Suprapubic skin (tissue), 4 donors: ENCODE measurements around the gene TRPM2. TPM values are rescaled to one million over a fixed set of nuclear protein-coding genes. Genes with fewer than 3 reads are reported as not detected.

Experiments used
- DNase-seq, 2 donors: peaks; one replicate each; pipeline ENCODE4 v3.0.0-alpha.2; 2019; ENCODE audit warnings: low spot score in 2 of 2
- H3K27ac ChIP-seq: fragments of 200-600 bp; sonication (generic); one replicate; pipeline ENCODE4 v1.5.1; 2019
- H3K27me3 ChIP-seq: fragments of 200-600 bp; sonication (generic); one replicate; pipeline ENCODE4 v1.5.1; 2019
- H3K36me3 ChIP-seq: fragments of 200-600 bp; sonication (generic); one replicate; pipeline ENCODE4 v1.5.1; 2019
- H3K4me1 ChIP-seq: fragments of 200-600 bp; sonication (generic); one replicate; pipeline ENCODE4 v1.5.1; 2019
- H3K4me3 ChIP-seq: fragments of 200-600 bp; sonication (generic); one replicate; pipeline ENCODE4 v1.5.1; 2019; ENCODE audit warnings: mild to moderate bottlenecking
- H3K9me3 ChIP-seq: fragments of 200-600 bp; sonication (generic); one replicate; pipeline ENCODE4 v1.5.1; 2019
- EP300 ChIP-seq: sonication (generic); formaldehyde crosslinking; IDR thresholded peaks from one replicate; pipeline ENCODE4 v1.6.1; 2017; ENCODE audit warnings: antibody characterized with exemption
- POLR2A ChIP-seq, 2 donors: fragments of 450-650 bp; IDR thresholded peaks; one replicate each; pipeline ENCODE4 v1.6.1; 2017; ENCODE audit warnings: antibody characterized with exemption in 2 of 2, mild to moderate bottlenecking in 2 of 2, moderate library complexity in 2 of 2
- POLR2AphosphoS5 ChIP-seq, 3 donors: sonication (generic); formaldehyde crosslinking; IDR thresholded peaks; one replicate each; pipeline ENCODE4 v1.6.1; 2017; ENCODE audit warnings: antibody characterized with exemption in 3 of 3
- WGBS: methylation state at CpG from one replicate; pipeline ENCODE4 v1.1.5; 2018; 5-methylcytosine and 5-hydroxymethylcytosine counted together
- total RNA-seq, 4 donors: library from RNA; depleted of rRNA; stranded (reverse); fragments of >200 nt; gene quantifications; one replicate each; pipeline ENCODE4 v1.1.0, GENCODE V29; 2016
- TF ChIP-seq, protein P1 (sequence below), 2 donors: fragments of 200-600 bp in 1 of 2; fragments of 450-650 bp in 1 of 2; sonication (generic) in 1 of 2; IDR thresholded peaks; one replicate each; pipeline ENCODE4 v1.5.1; 2016 to 2019; ENCODE audit warnings: antibody characterized with exemption in 2 of 2, mild to moderate bottlenecking in 1 of 2, moderate library complexity in 1 of 2

The TRPM2 gene
- total RNA-seq, 4 donors from 2014 or later, result 2.5 to 4.2 (median 3.2) TPM

DNA sequence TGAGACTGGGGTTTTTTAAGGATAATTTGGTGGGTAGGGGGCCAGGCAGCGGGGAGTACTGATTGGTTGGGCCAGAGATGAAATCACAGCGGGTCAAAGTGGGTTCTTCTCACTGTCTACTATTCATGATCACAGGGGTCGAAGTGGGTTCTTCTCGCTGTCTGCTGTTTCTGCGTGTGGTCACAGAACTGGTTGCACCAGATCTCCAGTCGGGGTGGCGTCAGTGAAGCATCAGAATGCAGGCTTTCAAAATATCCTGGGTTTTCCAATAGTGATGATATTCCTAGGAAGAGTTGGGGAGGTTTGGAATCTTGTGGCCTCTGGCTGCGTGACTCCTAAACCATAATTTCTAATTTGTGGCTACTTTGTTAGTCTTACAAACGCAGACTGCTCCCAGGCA is 45.1 kb downstream of the TRPM2 start:
- H3K9me3 ChIP-seq, result no peaks in the 10 kb centered on the region
- peaks cover 6% of the 10 kb centered on the region for H3K4me1 ChIP-seq
- TF ChIP-seq POLR2A (IDR thresholded peaks at IDR 0.05), result no peak
- no peaks in the 10 kb centered on the region for H3K27me3 ChIP-seq
- 79% methylated on average over 9 of the region's 9 CpGs for WGBS
- no peaks in the 10 kb centered on the region for H3K36me3 ChIP-seq
- no peak for DNase-seq
- no peak overlapping the region for H3K4me3 ChIP-seq
- H3K27ac ChIP-seq, result no peak overlapping the region

DNA sequence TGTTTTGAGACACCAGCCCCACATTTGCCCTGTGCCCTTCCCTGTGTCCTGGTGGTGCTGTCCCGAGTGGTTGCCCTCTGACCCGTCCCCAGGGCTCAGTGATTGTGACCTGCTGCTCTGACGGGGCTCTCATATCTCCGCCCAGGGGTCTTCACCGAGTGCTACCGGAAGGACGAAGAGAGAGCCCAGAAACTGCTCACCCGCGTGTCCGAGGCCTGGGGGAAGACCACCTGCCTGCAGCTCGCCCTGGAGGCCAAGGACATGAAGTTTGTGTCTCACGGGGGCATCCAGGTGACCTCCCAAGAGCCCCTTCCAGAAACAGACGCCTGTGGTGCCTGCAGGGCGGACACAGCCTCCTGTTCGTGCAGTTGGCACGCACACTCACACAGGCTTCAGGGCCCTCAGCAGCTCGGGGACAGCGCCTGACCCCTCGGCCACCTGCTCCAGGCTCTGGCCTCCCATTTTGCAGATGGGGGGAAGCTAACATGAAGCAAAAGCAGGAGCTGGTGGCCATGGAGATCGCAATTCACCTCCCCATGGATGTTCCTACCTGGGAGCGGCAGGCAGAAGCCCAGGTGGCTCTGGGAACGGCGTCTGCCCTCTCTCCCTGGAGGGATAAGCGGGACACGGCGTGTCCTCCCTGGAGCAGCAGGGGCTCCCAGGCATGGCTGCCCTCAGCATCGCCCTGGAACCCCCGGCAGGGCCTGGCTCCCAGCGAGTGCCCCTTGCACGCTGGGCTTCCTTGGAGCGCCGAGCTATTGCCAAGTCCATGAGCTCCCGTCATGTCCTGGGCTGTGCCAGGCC is 45.9 kb downstream of the TRPM2 start:
- no peaks in the 10 kb centered on the region for H3K9me3 ChIP-seq
- no peak overlapping the region for H3K4me3 ChIP-seq
- H3K36me3 ChIP-seq, result no peaks in the 10 kb centered on the region
- DNase-seq, result peak in 1 of 2 donors; percentile 63
- TF ChIP-seq EP300 (no peak), POLR2AphosphoS5 (IDR thresholded peaks at IDR 0.05) (no peak), POLR2A (IDR thresholded peaks at IDR 0.05) (no peak)
- TF ChIP-seq, protein P1, sequence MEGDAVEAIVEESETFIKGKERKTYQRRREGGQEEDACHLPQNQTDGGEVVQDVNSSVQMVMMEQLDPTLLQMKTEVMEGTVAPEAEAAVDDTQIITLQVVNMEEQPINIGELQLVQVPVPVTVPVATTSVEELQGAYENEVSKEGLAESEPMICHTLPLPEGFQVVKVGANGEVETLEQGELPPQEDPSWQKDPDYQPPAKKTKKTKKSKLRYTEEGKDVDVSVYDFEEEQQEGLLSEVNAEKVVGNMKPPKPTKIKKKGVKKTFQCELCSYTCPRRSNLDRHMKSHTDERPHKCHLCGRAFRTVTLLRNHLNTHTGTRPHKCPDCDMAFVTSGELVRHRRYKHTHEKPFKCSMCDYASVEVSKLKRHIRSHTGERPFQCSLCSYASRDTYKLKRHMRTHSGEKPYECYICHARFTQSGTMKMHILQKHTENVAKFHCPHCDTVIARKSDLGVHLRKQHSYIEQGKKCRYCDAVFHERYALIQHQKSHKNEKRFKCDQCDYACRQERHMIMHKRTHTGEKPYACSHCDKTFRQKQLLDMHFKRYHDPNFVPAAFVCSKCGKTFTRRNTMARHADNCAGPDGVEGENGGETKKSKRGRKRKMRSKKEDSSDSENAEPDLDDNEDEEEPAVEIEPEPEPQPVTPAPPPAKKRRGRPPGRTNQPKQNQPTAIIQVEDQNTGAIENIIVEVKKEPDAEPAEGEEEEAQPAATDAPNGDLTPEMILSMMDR (IDR thresholded peaks at IDR 0.05), result no peak
- H3K4me1 ChIP-seq, result peaks cover 6% of the 10 kb centered on the region
- H3K27me3 ChIP-seq, result no peaks in the 10 kb centered on the region
- WGBS, result 78% methylated on average over 14 of the region's 33 CpGs
- H3K27ac ChIP-seq, result no peak overlapping the region

- no peaks in the 10 kb centered on the region for H3K36me3 ChIP-seq
- DNase-seq, result no peak
- 100% methylated on average over 2 of the region's 25 CpGs for WGBS
Measured at GRCh38 chr21:44399955-44400790, 46.8 kb downstream of the TRPM2 start.

DNA sequence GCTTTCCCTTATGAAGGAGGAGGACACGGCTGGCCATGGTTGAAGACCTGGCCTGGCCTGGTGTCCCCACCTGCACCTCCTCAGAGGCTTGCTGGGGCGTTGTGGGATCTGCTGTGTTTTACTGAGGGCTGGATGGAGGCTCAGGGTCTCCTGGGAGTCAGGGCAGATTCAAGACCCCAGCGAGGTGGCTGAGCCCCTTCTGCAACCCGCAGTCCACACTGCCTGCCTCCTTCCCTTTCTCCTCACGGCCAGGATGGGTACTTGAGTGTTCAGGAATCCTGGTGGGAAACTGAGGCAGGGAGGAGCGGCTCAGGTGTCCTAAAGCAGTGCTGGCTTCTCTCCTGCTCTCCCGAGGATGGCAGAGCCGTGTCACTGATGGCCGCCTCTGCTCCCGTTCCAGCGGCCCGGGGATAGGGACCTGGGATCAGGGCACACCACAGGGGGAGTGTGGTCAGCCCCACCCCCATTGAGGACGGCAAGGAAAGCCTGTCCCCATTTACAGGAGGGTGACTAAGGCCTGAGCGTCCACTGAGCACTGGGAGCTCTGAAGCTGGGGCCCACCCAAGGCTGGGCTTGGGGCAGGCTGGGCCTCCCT is 47.5 kb downstream of the TRPM2 start:
- Histone ChIP-seq H3K9me3 (no peaks in the 10 kb centered on the region), H3K27ac (no peak overlapping the region), H3K4me3 (no peak overlapping the region), H3K27me3 (no peaks in the 10 kb centered on the region), H3K4me1 (no peaks in the 10 kb centered on the region), H3K36me3 (no peaks in the 10 kb centered on the region)
- TF ChIP-seq EP300 (no peak), POLR2AphosphoS5 (IDR thresholded peaks at IDR 0.05) (no peak), POLR2A (IDR thresholded peaks at IDR 0.05) (no peak)
- TF ChIP-seq, protein P1 (IDR thresholded peaks at IDR 0.05), result no peak
- DNase-seq, result no peak
- WGBS, result 79% methylated on average over 6 of the region's 14 CpGs

More at GRCh38 chr21:44399955-44400790, 46.8 kb downstream of the TRPM2 start:
- Histone ChIP-seq H3K27ac (no peak overlapping the region), H3K27me3 (no peaks in the 10 kb centered on the region), H3K4me3 (no peak overlapping the region), H3K9me3 (no peaks in the 10 kb centered on the region), H3K4me1 (peaks cover 2% of the 10 kb centered on the region)
- no peak for TF ChIP-seq EP300
- TF ChIP-seq POLR2A (IDR thresholded peaks at IDR 0.05), result no peak
- TF ChIP-seq, protein P1 (IDR thresholded peaks at IDR 0.05), result no peak
- TF ChIP-seq POLR2AphosphoS5 (IDR thresholded peaks at IDR 0.05), result no peak

- Histone ChIP-seq H3K27me3 (no peaks in the 10 kb centered on the region), H3K36me3 (no peaks in the 10 kb centered on the region), H3K4me1 (no peaks in the 10 kb centered on the region), H3K27ac (no peak overlapping the region), H3K9me3 (no peaks in the 10 kb centered on the region), H3K4me3 (no peak overlapping the region)
- TF ChIP-seq, protein P1 (IDR thresholded peaks at IDR 0.05), result no peak
- no peak for TF ChIP-seq POLR2AphosphoS5 (IDR thresholded peaks at IDR 0.05)
- TF ChIP-seq POLR2A (IDR thresholded peaks at IDR 0.05), result no peak
- TF ChIP-seq EP300, result no peak
- WGBS, result 72% methylated on average over 23 of the region's 32 CpGs
- no peak for DNase-seq
Measured at GRCh38 chr21:44401386-44402160, 48.2 kb downstream of the TRPM2 start.
